ELR (cell line): ENCODE results near the gene HIF3A.
A peak's percentile ranks its signal among the peaks of the same experiment; 100 is the strongest.
"Not testable (repeated sequence)": the region's sequence is repeated elsewhere in the genome, so short reads cannot be mapped to it uniquely, and the experiment has no call there.

Source experiments
- DNase-seq: peaks from one replicate; pipeline ENCODE4 v3.0.0-alpha.2; 2015; ENCODE audit warnings: low read depth

HIF3A gene

GRCh38 chr19:46294494-46294893, 2.3 kb upstream of the HIF3A start:
- DNase-seq: no peak

GRCh38 chr19:46295401-46296201, 1.2 kb upstream of the HIF3A start:
- no peak for DNase-seq

GRCh38 chr19:46296202-46296480, 701 bp upstream of the HIF3A start:
- no peak for DNase-seq

GRCh38 chr19:46297700-46298478, 1.0 kb downstream of the HIF3A start:
- no peak for DNase-seq

- no peak for DNase-seq
Measured at GRCh38 chr19:46298479-46299003, 1.7 kb downstream of the HIF3A start.

GRCh38 chr19:46299004-46299509, 2.2 kb downstream of the HIF3A start:
- peak; percentile 60 for DNase-seq

- no peak for DNase-seq
Measured at GRCh38 chr19:46299695-46300094, 2.9 kb downstream of the HIF3A start.

GRCh38 chr19:46303322-46303690, 6.5 kb downstream of the HIF3A start:
- DNase-seq: no peak

- peak; percentile 43 for DNase-seq
Measured at GRCh38 chr19:46303691-46304397, 7.0 kb downstream of the HIF3A start.

- no peak for DNase-seq
Measured at GRCh38 chr19:46306501-46306900, 9.7 kb downstream of the HIF3A start.

- DNase-seq: no peak
Measured at GRCh38 chr19:46308510-46308909, 11.7 kb downstream of the HIF3A start.

GRCh38 chr19:46309056-46309455, 12.2 kb downstream of the HIF3A start:
- DNase-seq: no peak

- DNase-seq: no peak
Measured at GRCh38 chr19:46311444-46311843, 14.6 kb downstream of the HIF3A start.

- not testable (repeated sequence) for DNase-seq
Measured at GRCh38 chr19:46313540-46314469, 17.0 kb downstream of the HIF3A start.

- DNase-seq: no peak
Measured at GRCh38 chr19:46317339-46317738, 20.5 kb downstream of the HIF3A start.

GRCh38 chr19:46319613-46320012, 22.8 kb downstream of the HIF3A start:
- DNase-seq: no peak

- no peak for DNase-seq
Measured at GRCh38 chr19:46320559-46320958, 23.7 kb downstream of the HIF3A start.

- DNase-seq: no peak
Measured at GRCh38 chr19:46321653-46322052, 24.8 kb downstream of the HIF3A start.

GRCh38 chr19:46323227-46323626, 26.4 kb downstream of the HIF3A start:
- DNase-seq: not testable (repeated sequence)

GRCh38 chr19:46324277-46324676, 27.4 kb downstream of the HIF3A start:
- DNase-seq: no peak

- no peak for DNase-seq
Measured at GRCh38 chr19:46326608-46327007, 29.8 kb downstream of the HIF3A start.
